Measurements from ENCODE around the gene CDIP1. TPM values are rescaled to one million over a fixed set of nuclear protein-coding genes. Genes with fewer than 3 reads are reported as not detected.

CDIP1 gene
- total RNA-seq, 4 donors from 2014 or later: 14.7 to 30.0 (median 21.3) TPM

DNA sequence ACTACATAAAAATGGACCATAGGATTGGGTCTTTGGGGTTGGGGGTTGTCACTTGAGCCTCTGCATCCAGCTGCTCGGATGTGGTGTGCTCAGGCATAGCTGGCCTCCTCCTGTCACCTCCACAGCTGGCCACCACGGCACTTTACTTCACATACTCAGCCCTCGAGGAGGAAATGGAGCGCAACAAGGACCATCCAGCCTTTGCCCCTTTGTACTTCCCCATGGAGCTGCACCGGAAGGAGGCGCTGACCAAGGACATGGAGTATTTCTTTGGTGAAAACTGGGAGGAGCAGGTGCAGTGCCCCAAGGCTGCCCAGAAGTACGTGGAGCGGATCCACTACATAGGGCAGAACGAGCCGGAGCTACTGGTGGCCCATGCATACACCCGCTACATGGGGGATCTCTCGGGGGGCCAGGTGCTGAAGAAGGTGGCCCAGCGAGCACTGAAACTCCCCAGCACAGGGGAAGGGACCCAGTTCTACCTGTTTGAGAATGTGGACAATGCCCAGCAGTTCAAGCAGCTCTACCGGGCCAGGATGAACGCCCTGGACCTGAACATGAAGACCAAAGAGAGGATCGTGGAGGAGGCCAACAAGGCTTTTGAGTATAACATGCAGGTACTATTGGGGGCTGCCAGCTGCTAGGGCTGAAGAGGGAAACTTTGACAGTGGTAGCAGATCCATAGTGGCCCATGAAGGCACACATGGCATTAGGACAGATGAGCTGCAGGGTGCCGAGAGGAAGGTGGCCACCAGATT lies 30.8 kb downstream of the CDIP1 start:
- H3K9me3 ChIP-seq: no peaks in the 10 kb centered on the region
- H3K4me1 ChIP-seq: peaks cover 40% of the 10 kb centered on the region
- H3K27ac ChIP-seq: no peak overlapping the region
- WGBS: 90% methylated on average over 17 of the region's 17 CpGs
- TF ChIP-seq, protein P1, sequence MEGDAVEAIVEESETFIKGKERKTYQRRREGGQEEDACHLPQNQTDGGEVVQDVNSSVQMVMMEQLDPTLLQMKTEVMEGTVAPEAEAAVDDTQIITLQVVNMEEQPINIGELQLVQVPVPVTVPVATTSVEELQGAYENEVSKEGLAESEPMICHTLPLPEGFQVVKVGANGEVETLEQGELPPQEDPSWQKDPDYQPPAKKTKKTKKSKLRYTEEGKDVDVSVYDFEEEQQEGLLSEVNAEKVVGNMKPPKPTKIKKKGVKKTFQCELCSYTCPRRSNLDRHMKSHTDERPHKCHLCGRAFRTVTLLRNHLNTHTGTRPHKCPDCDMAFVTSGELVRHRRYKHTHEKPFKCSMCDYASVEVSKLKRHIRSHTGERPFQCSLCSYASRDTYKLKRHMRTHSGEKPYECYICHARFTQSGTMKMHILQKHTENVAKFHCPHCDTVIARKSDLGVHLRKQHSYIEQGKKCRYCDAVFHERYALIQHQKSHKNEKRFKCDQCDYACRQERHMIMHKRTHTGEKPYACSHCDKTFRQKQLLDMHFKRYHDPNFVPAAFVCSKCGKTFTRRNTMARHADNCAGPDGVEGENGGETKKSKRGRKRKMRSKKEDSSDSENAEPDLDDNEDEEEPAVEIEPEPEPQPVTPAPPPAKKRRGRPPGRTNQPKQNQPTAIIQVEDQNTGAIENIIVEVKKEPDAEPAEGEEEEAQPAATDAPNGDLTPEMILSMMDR (IDR thresholded peaks at IDR 0.05): no peak
- no peak for TF ChIP-seq POLR2A (IDR thresholded peaks at IDR 0.05)
- no peak for TF ChIP-seq POLR2AphosphoS5 (IDR thresholded peaks at IDR 0.05)
- TF ChIP-seq EP300 (IDR thresholded peaks at IDR 0.05): no peak
- no peak overlapping the region for H3K4me3 ChIP-seq
- peaks cover 59% of the 10 kb centered on the region for H3K36me3 ChIP-seq
- H3K27me3 ChIP-seq: no peaks in the 10 kb centered on the region
- no peak for DNase-seq (ENCODE audit: low spot score in 2 of 2)

DNA sequence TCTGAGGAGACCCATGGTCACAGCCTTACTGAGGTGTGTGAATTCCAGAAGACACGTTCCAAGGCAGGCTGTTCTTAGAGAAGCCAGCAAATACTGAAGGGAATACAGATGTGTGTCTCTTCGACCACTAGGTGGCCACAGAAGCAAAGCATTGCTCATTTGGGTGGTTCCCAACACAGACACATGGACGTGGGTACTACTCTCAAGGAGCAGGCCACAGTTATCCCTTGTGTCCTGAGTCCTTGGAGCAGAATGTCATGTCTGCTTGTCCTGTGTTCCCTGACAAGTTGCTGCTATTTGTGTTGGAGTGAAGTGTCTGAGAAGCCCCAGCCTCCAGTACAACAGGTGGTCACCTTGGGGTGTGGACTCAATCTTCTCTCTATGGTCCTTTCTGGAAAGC lies 32.1 kb downstream of the CDIP1 start:
- WGBS: 3% methylated on average over 3 of the region's 3 CpGs
- Histone ChIP-seq H3K4me3 (no peak overlapping the region), H3K27ac (no peak overlapping the region), H3K27me3 (no peaks in the 10 kb centered on the region), H3K9me3 (no peaks in the 10 kb centered on the region), H3K36me3 (peaks cover 47% of the 10 kb centered on the region), H3K4me1 (peaks cover 39% of the 10 kb centered on the region)
- TF ChIP-seq POLR2AphosphoS5 (IDR thresholded peaks at IDR 0.05) (peak in 2 of 3 donors; percentile 31 to 35), POLR2A (IDR thresholded peaks at IDR 0.05) (no peak), EP300 (IDR thresholded peaks at IDR 0.05) (no peak)
- TF ChIP-seq, protein P1 (IDR thresholded peaks at IDR 0.05): peak; percentile 76 to 83
- DNase-seq (ENCODE audit: low spot score in 2 of 2): no peak

DNA sequence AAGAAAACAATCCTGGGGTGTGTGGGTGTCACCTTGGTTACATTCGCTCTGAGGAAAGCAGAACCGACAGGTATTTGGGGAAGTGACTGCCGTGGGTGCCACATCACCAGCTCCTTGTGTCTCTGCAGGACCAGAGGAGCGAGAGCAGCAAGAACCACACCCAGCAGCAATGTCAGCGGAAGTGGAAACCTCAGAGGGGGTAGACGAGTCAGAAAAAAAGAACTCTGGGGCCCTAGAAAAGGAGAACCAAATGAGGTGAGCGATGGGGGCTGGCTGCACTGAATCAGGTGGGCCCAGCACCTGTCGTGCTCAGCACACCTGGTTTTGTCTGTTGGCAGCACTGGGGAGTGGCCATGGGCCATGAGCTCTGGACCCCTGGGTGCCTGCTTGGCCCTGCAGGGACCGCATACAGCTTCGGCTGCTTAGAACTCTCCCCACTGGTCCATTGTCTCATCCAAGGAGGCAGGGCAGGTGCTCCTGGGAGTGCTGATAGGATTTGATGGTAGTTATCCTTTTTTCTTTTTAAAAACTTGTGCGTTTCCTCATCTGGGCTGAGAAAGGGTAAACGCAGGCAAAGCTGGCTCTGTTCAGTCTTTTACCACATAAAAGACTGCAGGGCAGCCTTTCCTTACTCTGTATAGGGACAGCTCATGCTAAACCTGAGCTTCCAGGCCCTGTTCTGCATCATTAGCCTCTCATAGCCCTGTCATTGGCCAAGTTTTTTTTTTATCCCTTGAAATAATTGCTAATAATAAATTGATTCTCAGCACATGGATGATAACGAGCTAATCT lies 33.0 kb downstream of the CDIP1 start:
- DNase-seq (ENCODE audit: low spot score in 2 of 2): no peak
- no peaks in the 10 kb centered on the region for H3K9me3 ChIP-seq
- 82% methylated on average over 13 of the region's 13 CpGs for WGBS
- H3K36me3 ChIP-seq: peaks cover 43% of the 10 kb centered on the region
- H3K27me3 ChIP-seq: no peaks in the 10 kb centered on the region
- no peak overlapping the region for H3K4me3 ChIP-seq
- TF ChIP-seq POLR2AphosphoS5 (IDR thresholded peaks at IDR 0.05) (no peak), POLR2A (IDR thresholded peaks at IDR 0.05) (no peak), EP300 (IDR thresholded peaks at IDR 0.05) (no peak)
- TF ChIP-seq, protein P1 (IDR thresholded peaks at IDR 0.05): no peak
- H3K27ac ChIP-seq: no peak overlapping the region
- H3K4me1 ChIP-seq: peaks cover 39% of the 10 kb centered on the region

DNA sequence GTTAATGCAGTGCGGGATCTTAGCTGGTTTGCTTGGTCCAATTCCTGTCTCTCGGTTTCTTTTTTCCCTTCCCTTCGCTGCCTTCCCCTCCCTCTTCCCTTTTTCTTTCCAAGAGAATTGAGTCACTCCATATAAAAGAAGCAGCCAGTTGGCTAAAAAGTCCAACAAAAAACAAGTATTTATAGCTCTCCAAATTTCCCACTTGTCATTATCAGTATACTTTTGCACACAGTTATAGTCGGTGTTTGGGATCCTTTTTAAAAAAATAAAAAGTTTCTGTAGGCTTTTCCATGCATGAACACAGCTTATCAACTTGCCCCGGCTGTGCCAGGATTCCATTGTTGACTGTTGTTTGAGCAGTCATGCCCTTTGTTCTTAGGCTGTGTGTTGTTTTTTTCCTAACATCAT lies 37.5 kb downstream of the CDIP1 start:
- peak overlapping the region; percentile 80 for H3K27ac ChIP-seq
- 15% methylated on average over 5 of the region's 5 CpGs for WGBS
- no peak for DNase-seq (ENCODE audit: low spot score in 2 of 2)
- no peaks in the 10 kb centered on the region for H3K27me3 ChIP-seq
- TF ChIP-seq EP300 (IDR thresholded peaks at IDR 0.05) (no peak), POLR2AphosphoS5 (IDR thresholded peaks at IDR 0.05) (no peak), POLR2A (IDR thresholded peaks at IDR 0.05) (no peak)
- TF ChIP-seq, protein P1 (IDR thresholded peaks at IDR 0.05): no peak
- H3K9me3 ChIP-seq: no peaks in the 10 kb centered on the region
- peaks cover 42% of the 10 kb centered on the region for H3K4me1 ChIP-seq
- H3K4me3 ChIP-seq: peak overlapping the region; percentile 26
- H3K36me3 ChIP-seq: peaks cover 10% of the 10 kb centered on the region

DNA sequence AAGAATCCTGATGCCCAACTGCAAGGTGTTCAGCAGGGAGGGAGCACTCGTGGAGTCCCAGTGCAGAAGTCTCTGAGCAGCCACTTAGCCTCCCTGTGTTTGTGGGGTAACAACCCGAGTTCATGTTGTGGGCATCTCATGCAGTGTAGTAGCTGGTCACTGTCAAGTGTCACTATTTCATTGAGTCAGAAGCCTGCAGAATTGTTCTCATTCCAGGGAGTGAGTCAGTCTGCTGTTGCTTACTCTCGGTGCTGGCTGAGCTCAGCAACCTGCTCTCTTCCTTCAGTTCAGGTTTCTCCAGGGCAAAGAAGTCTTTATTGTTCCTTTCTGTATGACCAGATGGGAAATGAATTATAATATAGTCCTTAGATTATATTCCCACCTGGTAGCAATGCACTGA lies 38.3 kb downstream of the CDIP1 start:
- DNase-seq (ENCODE audit: low spot score in 2 of 2): no peak

More for the DNA sequence above, 38.3 kb downstream of the CDIP1 start:
- H3K27ac ChIP-seq: peak overlapping the region; percentile 80
- H3K4me1 ChIP-seq: peaks cover 39% of the 10 kb centered on the region
- no peaks in the 10 kb centered on the region for H3K27me3 ChIP-seq
- peaks cover 6% of the 10 kb centered on the region for H3K36me3 ChIP-seq
- peak overlapping the region; percentile 26 for H3K4me3 ChIP-seq
- WGBS: 41% methylated on average over 3 of the region's 3 CpGs
- H3K9me3 ChIP-seq: no peaks in the 10 kb centered on the region
- TF ChIP-seq EP300 (IDR thresholded peaks at IDR 0.05): no peak
- TF ChIP-seq, protein P1 (IDR thresholded peaks at IDR 0.05): no peak
- TF ChIP-seq POLR2AphosphoS5 (IDR thresholded peaks at IDR 0.05): no peak
- TF ChIP-seq POLR2A (IDR thresholded peaks at IDR 0.05): no peak
